GM12878 (cell line): ENCODE results near the gene TBC1D19. TPM values are rescaled to one million over a fixed set of nuclear protein-coding genes. Genes with fewer than 3 reads are reported as not detected.

Experiments
- ATAC-seq: fragments of 200-7000 bp; cut with Tn5 transposase; 3 replicates; pipeline ENCODE4 v1.9.1; 2020; ENCODE audit warnings: mild to moderate bottlenecking, moderate library complexity
- BruUV-seq: library from RNA; stranded (reverse); fragments of 400-500 nt; replicated peaks from 2 replicates; lab custom pipeline; 2021; lab: Mats Ljungman, UMichigan
- CTCF ChIA-PET: fragments of 300-600 bp; sonication (Branson Sonifier 250); formaldehyde crosslinking; extraction: SDS; loops from one replicate; lab custom pipeline; 2021; ENCODE audit warnings: inconsistent platforms; lab: Yijun Ruan, JAX
- POLR2A ChIA-PET: fragments of 350-600 bp; formaldehyde crosslinking; extraction: SDS; loops from one replicate; lab custom pipeline; 2021; ENCODE audit warnings: inconsistent platforms; lab: Charles Lee
- RAD21 ChIA-PET: fragments of 300-600 bp; sonication (Branson Sonifier 250); formaldehyde crosslinking; loops from one replicate; lab custom pipeline; 2023; ENCODE audit warnings: antibody characterized with exemption; ENCODE audit not compliant: unreplicated experiment; lab: Charles Lee
- SMC1A ChIA-PET: fragments of 300-600 bp; sonication (Branson Sonifier 250); formaldehyde crosslinking; loops from one replicate; lab custom pipeline; 2023; ENCODE audit not compliant: unreplicated experiment, uncharacterized antibody; lab: Charles Lee
- DNase-seq: peaks from one replicate; pipeline ENCODE4 v3.0.0-alpha.2; 2011; ENCODE audit warnings: low read depth, low spot score
- FAIRE-seq: peaks from 3 replicates; lab custom pipeline; 2011; peaks lifted over from hg19 to GRCh38; lab: Jason Lieb, UNC
- H2AFZ ChIP-seq: 2 replicates; pipeline ENCODE4 v1.6.0; 2011; ENCODE audit warnings: low read depth, low read length, control low read depth; ENCODE audit not compliant: control insufficient read depth
- H3K27ac ChIP-seq: 2 replicates; pipeline ENCODE4 v1.5.1; 2011; ENCODE audit warnings: control low read depth; ENCODE audit not compliant: control insufficient read depth, insufficient read depth
- H3K27me3 ChIP-seq, 2 experiments: replicated peaks in 1 of 2; 2 replicates each; pipeline versions ENCODE4 v1.6.0 to v1.6.1; 2011; ENCODE audit warnings: low read length in 1 of 2; ENCODE audit not compliant: control insufficient read depth in 2 of 2, insufficient read depth in 2 of 2
- H3K36me3 ChIP-seq, 2 experiments: 2 replicates each; pipeline ENCODE4 v1.5.1; 2011; ENCODE audit warnings: low read length in 1 of 2; ENCODE audit not compliant: control insufficient read depth in 2 of 2, insufficient read depth in 2 of 2
- H3K4me1 ChIP-seq: 2 replicates; pipeline ENCODE4 v1.6.1; 2011; ENCODE audit warnings: mild to moderate bottlenecking, low read length, moderate library complexity, mixed read lengths; ENCODE audit not compliant: control insufficient read depth, insufficient read depth
- H3K4me2 ChIP-seq: 2 replicates; pipeline ENCODE4 v1.6.0; 2011; ENCODE audit warnings: control low read depth; ENCODE audit not compliant: control insufficient read depth, insufficient read depth
- H3K4me3 ChIP-seq: fragments of 200-600 bp; sonication (generic); 2 replicates; pipeline ENCODE4 v1.5.1; 2016
- H3K79me2 ChIP-seq: 2 replicates; pipeline ENCODE4 v1.6.0; 2011; ENCODE audit warnings: low read length; ENCODE audit not compliant: control insufficient read depth, insufficient read depth
- H3K9ac ChIP-seq: 2 replicates; pipeline ENCODE4 v1.8.0; 2011; ENCODE audit warnings: low read length, control low read depth, mixed read lengths; ENCODE audit not compliant: control insufficient read depth, insufficient read depth
- H3K9me3 ChIP-seq: replicated peaks from 3 replicates; pipeline ENCODE4 v1.5.1; 2011; ENCODE audit warnings: mild to moderate bottlenecking, low read length; ENCODE audit not compliant: control insufficient read depth, insufficient read depth
- H4K20me1 ChIP-seq: 2 replicates; pipeline ENCODE4 v1.6.0; 2011; ENCODE audit not compliant: control insufficient read depth, insufficient read depth
- BMI1 ChIP-seq: fragments of 450-650 bp; IDR thresholded peaks from 2 replicates; pipeline ENCODE4 v1.6.1; 2016; ENCODE audit warnings: mild to moderate bottlenecking, moderate library complexity, borderline replicate concordance
- CBFB ChIP-seq: IDR thresholded peaks from 2 replicates; pipeline ENCODE4 v1.6.1; 2016; ENCODE audit warnings: antibody characterized with exemption, low read depth
- IKZF1 ChIP-seq: fragments of 450-650 bp; conservative IDR thresholded peaks from 2 replicates; pipeline ENCODE4 v1.6.1; 2017; ENCODE audit warnings: antibody characterized with exemption, mild to moderate bottlenecking
- RELB ChIP-seq: fragments of 450-650 bp; IDR thresholded peaks from 2 replicates; pipeline ENCODE4 v1.6.1; 2017; ENCODE audit warnings: low read depth, mild to moderate bottlenecking, moderate library complexity
- TARDBP ChIP-seq: IDR thresholded peaks from 2 replicates; pipeline ENCODE4 v1.6.1; 2016; ENCODE audit warnings: borderline replicate concordance
- TBL1XR1 ChIP-seq: IDR thresholded peaks from 2 replicates; pipeline ENCODE4 v1.6.1; 2012; ENCODE audit warnings: low read depth, low read length, improper control_type of control experiment
- ZBTB40 ChIP-seq: fragments of 450-650 bp; IDR thresholded peaks from 2 replicates; pipeline ENCODE4 v1.6.1; 2016; ENCODE audit warnings: mild to moderate bottlenecking, moderate library complexity, borderline replicate concordance
- in situ Hi-C: fragments of 300-500 bp; cut with MboI; formaldehyde crosslinking; loops from 9 replicates; pipeline ENCODE4 v1.14.3; 2018; ENCODE audit warnings: mixed read lengths
- intact Hi-C: fragments of 100-400 bp; cut with micrococcal nuclease; formaldehyde crosslinking; loops from one replicate; pipeline ENCODE4 v1.14.2; 2022; ENCODE audit not compliant: unreplicated experiment
- polyA plus RNA-seq, 11 experiments: library from polyadenylated mRNA; depleted of rRNA in 4 of 11; unstranded in 6 of 11; stranded (reverse) in 5 of 11; fragments of >200 nt; fragmentation: Nextera tagmentation in 4 of 11; fragmentation: Illumina TruSeq in 1 of 11; extraction: Ambion mirVana in 4 of 11; extraction: Trizol in 1 of 11; gene quantifications; 1 replicate in 1 of 11; 2 replicates in 10 of 11; pipeline versions ENCODE4 v1.2.1 to v1.2.3, GENCODE V29; 2011 to 2016; ENCODE audit warnings: inconsistent platforms in 2 of 11, missing spikeins in 2 of 11, low read depth in 1 of 11
- total RNA-seq, 4 experiments: library from RNA; depleted of rRNA in 3 of 4; stranded (reverse); fragments of >200 nt in 3 of 4; fragmentation: Illumina TruSeq in 1 of 4; extraction: Trizol in 1 of 4; gene quantifications; 2 replicates each; pipeline versions ENCODE4 v1.2.1 to v1.2.3, GENCODE V29; 2013 to 2021

The TBC1D19 gene
- total and polyA plus RNA-seq, 10 of the 15 experiments (the other 5 are each of a cell fraction or from before 2014, with no cell fraction given) = 0.29 to 3.9 (median 2.1) TPM

DNA sequence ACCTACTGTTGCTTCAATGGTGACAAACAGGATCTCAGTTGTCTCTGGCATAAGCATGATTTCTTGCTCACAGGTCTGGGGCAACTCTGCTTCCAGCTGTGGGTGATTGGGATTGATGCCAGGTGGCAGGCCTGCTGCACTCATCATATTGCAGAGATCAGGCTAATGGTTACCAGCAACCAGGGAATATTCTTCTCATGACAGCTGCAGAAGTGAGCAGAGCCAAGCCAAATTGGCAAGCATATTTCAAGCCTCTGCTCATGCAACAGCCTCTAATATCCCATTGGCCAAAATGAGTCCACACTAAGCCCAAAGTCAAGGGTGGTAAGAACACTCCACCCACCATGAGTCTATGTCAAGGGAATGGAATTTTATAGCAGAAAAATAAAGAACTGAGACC is 26.7 kb upstream of the TBC1D19 start:
- CTCF ChIA-PET = no interaction called here
- no peak for FAIRE-seq
- TF ChIP-seq TBL1XR1 (no peak), IKZF1 (no peak), RELB (no peak), BMI1 (no peak), CBFB (no peak), TARDBP (no peak), ZBTB40 (no peak)
- no peak for DNase-seq
- no peaks in the 10 kb centered on the region for H4K20me1 ChIP-seq
- no peaks in the 10 kb centered on the region for H3K27me3 ChIP-seq
- RAD21 ChIA-PET = no interaction called here
- in situ Hi-C loops (no loop called here), intact Hi-C loops (no loop called here)
- no peaks in the 10 kb centered on the region for H3K4me1 ChIP-seq
- ATAC-seq = no peak
- H3K79me2 ChIP-seq = no peaks in the 10 kb centered on the region
- H3K9ac ChIP-seq = no peak overlapping the region
- no peak overlapping the region for H2AFZ ChIP-seq
- H3K36me3 ChIP-seq = no peaks in the 10 kb centered on the region
- H3K9me3 ChIP-seq = no peaks in the 10 kb centered on the region
- no peak overlapping the region for H3K4me2 ChIP-seq
- no peak overlapping the region for H3K27ac ChIP-seq
- SMC1A ChIA-PET = no interaction called here
- no peak overlapping the region for H3K4me3 ChIP-seq
- BruUV-seq = no TSS peak
- POLR2A ChIA-PET = no interaction called here
